ENCODE results near the gene PIGL. TPM values are rescaled to one million over a fixed set of nuclear protein-coding genes. Genes with fewer than 3 reads are reported as not detected.
"Not testable (repeated sequence)": the region's sequence is repeated elsewhere in the genome, so short reads cannot be mapped to it uniquely, and the experiment has no call there.

PIGL gene
- total RNA-seq, 2 experiments from 2014 or later, result 25.2 to 30.6 TPM

- no peak overlapping the region for H3K27ac Mint-ChIP-seq
- H3K36me3 Mint-ChIP-seq (ENCODE audit: low read depth), result no peaks in the 10 kb centered on the region
- no peak overlapping the region for H3K4me3 Mint-ChIP-seq
- ChIA-PET CTCF (interaction anchor here (0.6 to 1.9 kb wide), 5 partner anchors 13 to 52 kb away, joined by 3 to 6 read pairs (median 4); no protein-coding TSS in a partner anchor), POLR2A (no interaction called here)
- no peak for DNase-seq
- peaks cover 5% of the 10 kb centered on the region for H3K4me1 Mint-ChIP-seq
- H3K9me3 Mint-ChIP-seq, result no peaks in the 10 kb centered on the region
- no peaks in the 10 kb centered on the region for H3K27me3 Mint-ChIP-seq
Measured at GRCh38 chr17:16302856-16303255, 85.8 kb downstream of the PIGL start.

- H3K4me3 Mint-ChIP-seq, result no peak overlapping the region
- H3K4me1 Mint-ChIP-seq, result no peaks in the 10 kb centered on the region
- H3K9me3 Mint-ChIP-seq, result no peaks in the 10 kb centered on the region
- H3K27ac Mint-ChIP-seq, result no peak overlapping the region
- H3K27me3 Mint-ChIP-seq, result no peaks in the 10 kb centered on the region
- CTCF ChIA-PET, result interaction anchor here (0.6 to 2.1 kb wide), 7 partner anchors 9 to 217 kb away, joined by 3 to 9 read pairs (median 3); no protein-coding TSS in a partner anchor
- DNase-seq, result peak; percentile 24
- H3K36me3 Mint-ChIP-seq (ENCODE audit: low read depth), result no peaks in the 10 kb centered on the region
- POLR2A ChIA-PET, result interaction anchor here (0.6 kb wide), 1 partner anchor 19 kb away, joined by 3 read pairs; no protein-coding TSS in a partner anchor
Measured at GRCh38 chr17:16304830-16305229, 87.8 kb downstream of the PIGL start.

- no peak for DNase-seq
- Mint-ChIP-seq H3K9me3 (no peaks in the 10 kb centered on the region), H3K27me3 (no peaks in the 10 kb centered on the region), H3K36me3 (ENCODE audit: low read depth) (peaks cover 4% of the 10 kb centered on the region), H3K27ac (no peak overlapping the region), H3K4me3 (no peak overlapping the region), H3K4me1 (peaks cover 4% of the 10 kb centered on the region)
- ChIA-PET POLR2A (no interaction called here), CTCF (interaction anchor here (1.1 kb wide), 2 partner anchors 20 to 58 kb away, joined by 3 read pairs; no protein-coding TSS in a partner anchor)
Measured at GRCh38 chr17:16306211-16306610, 89.2 kb downstream of the PIGL start.

GRCh38 chr17:16312061-16312460 is 95.1 kb downstream of the PIGL start:
- H3K36me3 Mint-ChIP-seq (ENCODE audit: low read depth); POLR2A ChIA-PET; CTCF ChIA-PET: not testable (repeated sequence)

GRCh38 chr17:16313139-16314090 is 96.4 kb downstream of the PIGL start:
- Mint-ChIP-seq H3K27me3 (no peaks in the 10 kb centered on the region), H3K9me3 (no peaks in the 10 kb centered on the region), H3K4me3 (no peak overlapping the region), H3K27ac (no peak overlapping the region), H3K4me1 (peaks cover 13% of the 10 kb centered on the region), H3K36me3 (ENCODE audit: low read depth) (peaks cover 8% of the 10 kb centered on the region)
- no peak for DNase-seq
- CTCF ChIA-PET, result interaction anchor here (1.3 to 2.1 kb wide), 2 partner anchors 13 to 16 kb away, joined by 3 to 7 read pairs; no protein-coding TSS in a partner anchor
- POLR2A ChIA-PET, result no interaction called here

More at GRCh38 chr17:16312061-16312460, 95.1 kb downstream of the PIGL start:
- H3K4me3 Mint-ChIP-seq, H3K27ac Mint-ChIP-seq, H3K27me3 Mint-ChIP-seq, H3K9me3 Mint-ChIP-seq, DNase-seq: not testable (repeated sequence)
- H3K4me1 Mint-ChIP-seq, result peaks cover 13% of the 10 kb centered on the region

- H3K4me1 Mint-ChIP-seq, result peaks cover 13% of the 10 kb centered on the region
- H3K36me3 Mint-ChIP-seq (ENCODE audit: low read depth), result peaks cover 8% of the 10 kb centered on the region
- H3K9me3 Mint-ChIP-seq, result no peaks in the 10 kb centered on the region
- ChIA-PET CTCF (interaction anchor here (1.3 to 2.1 kb wide), 2 partner anchors 12 to 17 kb away, joined by 3 to 7 read pairs; no protein-coding TSS in a partner anchor), POLR2A (no interaction called here)
- H3K27me3 Mint-ChIP-seq, result no peaks in the 10 kb centered on the region
- DNase-seq, result no peak
- H3K27ac Mint-ChIP-seq, result no peak overlapping the region
- H3K4me3 Mint-ChIP-seq, result no peak overlapping the region
Measured at GRCh38 chr17:16314189-16314588, 97.2 kb downstream of the PIGL start.

GRCh38 chr17:16314859-16315258 is 97.8 kb downstream of the PIGL start:
- Mint-ChIP-seq H3K36me3 (ENCODE audit: low read depth) (peaks cover 8% of the 10 kb centered on the region), H3K27ac (no peak overlapping the region), H3K9me3 (no peaks in the 10 kb centered on the region), H3K4me1 (peaks cover 13% of the 10 kb centered on the region), H3K27me3 (no peaks in the 10 kb centered on the region), H3K4me3 (no peak overlapping the region)
- CTCF ChIA-PET, result no interaction called here
- POLR2A ChIA-PET, result no interaction called here
- no peak for DNase-seq

DNA sequence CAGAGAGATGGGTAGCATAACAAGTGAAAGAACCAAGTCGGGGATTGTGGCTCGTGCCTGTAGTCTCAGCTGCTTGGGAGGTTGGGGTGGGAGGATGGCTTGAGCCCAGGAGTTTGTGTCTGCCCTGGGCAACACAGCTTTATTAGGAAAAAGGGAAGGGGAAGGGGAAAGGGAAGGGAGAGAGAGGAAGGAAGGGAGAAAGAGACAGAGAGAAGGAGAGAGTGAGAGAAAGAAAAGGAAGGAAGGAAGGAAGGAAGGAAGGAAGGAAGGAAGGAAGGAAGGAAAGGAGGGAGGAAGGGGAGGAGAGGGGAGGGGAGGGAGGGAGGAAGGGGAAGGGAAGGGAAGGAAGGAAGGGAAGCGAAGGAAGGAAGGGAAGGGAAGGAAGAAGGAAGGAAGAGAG is 103.0 kb downstream of the PIGL start:
- Mint-ChIP-seq H3K9me3 (no peaks in the 10 kb centered on the region), H3K27ac (no peak overlapping the region), H3K4me3 (no peak overlapping the region), H3K4me1 (no peaks in the 10 kb centered on the region), H3K36me3 (ENCODE audit: low read depth) (peaks cover 2% of the 10 kb centered on the region), H3K27me3 (no peaks in the 10 kb centered on the region)
- ChIA-PET CTCF (interaction anchor here (0.9 kb wide), 1 partner anchor 11 kb away, joined by 3 read pairs; no protein-coding TSS in a partner anchor), POLR2A (no interaction called here)
- DNase-seq, result no peak

DNA sequence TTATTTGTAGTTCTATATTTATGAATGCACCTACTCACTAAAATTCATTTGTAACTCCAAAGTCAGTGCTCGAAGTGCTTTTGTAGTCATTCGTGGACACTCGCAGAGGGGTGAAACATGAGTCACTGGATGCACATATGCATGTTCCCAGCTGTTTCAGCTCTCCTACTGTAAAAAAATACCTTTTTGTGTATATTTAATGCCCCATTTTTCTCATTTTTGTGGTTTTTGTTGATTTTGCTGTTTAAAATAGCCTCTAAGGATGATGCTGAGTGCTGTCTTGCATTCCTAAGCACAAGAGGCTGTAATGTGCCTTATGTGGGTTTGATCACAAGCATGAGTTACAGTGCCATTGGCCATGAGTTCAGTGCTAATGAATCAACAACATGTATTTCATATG is 105.6 kb downstream of the PIGL start:
- no peak overlapping the region for H3K4me3 Mint-ChIP-seq
- ChIA-PET POLR2A (no interaction called here), CTCF (no interaction called here)
- H3K27ac Mint-ChIP-seq, result no peak overlapping the region
- H3K36me3 Mint-ChIP-seq (ENCODE audit: low read depth), result peaks cover 1% of the 10 kb centered on the region
- no peaks in the 10 kb centered on the region for H3K27me3 Mint-ChIP-seq
- DNase-seq, result no peak
- H3K9me3 Mint-ChIP-seq, result no peaks in the 10 kb centered on the region
- H3K4me1 Mint-ChIP-seq, result no peaks in the 10 kb centered on the region

GRCh38 chr17:16325964-16326363 is 109.0 kb downstream of the PIGL start:
- Mint-ChIP-seq H3K27ac (no peak overlapping the region), H3K4me3 (no peak overlapping the region), H3K36me3 (ENCODE audit: low read depth) (no peaks in the 10 kb centered on the region), H3K27me3 (no peaks in the 10 kb centered on the region), H3K4me1 (no peaks in the 10 kb centered on the region), H3K9me3 (no peaks in the 10 kb centered on the region)
- CTCF ChIA-PET, result interaction anchor here (1.4 to 2.3 kb wide), 4 partner anchors 10 to 40 kb away, joined by 3 to 7 read pairs (median 4); no protein-coding TSS in a partner anchor
- no peak for DNase-seq
- POLR2A ChIA-PET, result no interaction called here

DNA sequence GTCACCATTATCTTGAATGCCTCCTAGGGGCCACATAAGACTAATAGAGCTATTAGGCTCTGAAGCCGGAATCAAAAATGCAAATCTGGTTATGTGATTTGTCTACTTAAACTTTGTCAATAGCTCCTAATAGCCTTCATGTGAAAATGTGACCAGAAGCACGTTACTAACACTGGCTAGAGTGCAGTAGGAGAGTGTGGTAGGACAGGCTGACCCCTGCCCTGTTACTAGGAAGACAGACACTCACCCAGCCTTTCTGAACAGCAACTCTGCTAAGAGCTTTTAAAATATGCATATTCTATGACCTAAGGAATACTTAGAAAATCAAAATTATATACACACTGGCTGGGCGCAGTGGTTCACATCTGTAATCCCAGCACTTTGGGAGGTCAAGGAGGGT is 110.0 kb downstream of the PIGL start:
- DNase-seq, result no peak
- CTCF ChIA-PET, result interaction anchor here (2.3 kb wide), 1 partner anchor 14 kb away, joined by 7 read pairs; no protein-coding TSS in a partner anchor
- Mint-ChIP-seq H3K27ac (no peak overlapping the region), H3K27me3 (no peaks in the 10 kb centered on the region), H3K4me3 (no peak overlapping the region), H3K4me1 (no peaks in the 10 kb centered on the region), H3K36me3 (ENCODE audit: low read depth) (no peaks in the 10 kb centered on the region), H3K9me3 (no peaks in the 10 kb centered on the region)
- POLR2A ChIA-PET, result interaction anchor here (0.6 kb wide), 1 partner anchor 110 kb away, joined by 3 read pairs; no protein-coding TSS in a partner anchor

GRCh38 chr17:16328997-16329396 is 112.0 kb downstream of the PIGL start:
- H3K27me3 Mint-ChIP-seq, result no peaks in the 10 kb centered on the region
- ChIA-PET CTCF (no interaction called here), POLR2A (no interaction called here)
- no peaks in the 10 kb centered on the region for H3K9me3 Mint-ChIP-seq
- H3K36me3 Mint-ChIP-seq (ENCODE audit: low read depth), result no peaks in the 10 kb centered on the region
- no peaks in the 10 kb centered on the region for H3K4me1 Mint-ChIP-seq
- no peak for DNase-seq
- H3K4me3 Mint-ChIP-seq, result no peak overlapping the region
- H3K27ac Mint-ChIP-seq, result no peak overlapping the region

DNA sequence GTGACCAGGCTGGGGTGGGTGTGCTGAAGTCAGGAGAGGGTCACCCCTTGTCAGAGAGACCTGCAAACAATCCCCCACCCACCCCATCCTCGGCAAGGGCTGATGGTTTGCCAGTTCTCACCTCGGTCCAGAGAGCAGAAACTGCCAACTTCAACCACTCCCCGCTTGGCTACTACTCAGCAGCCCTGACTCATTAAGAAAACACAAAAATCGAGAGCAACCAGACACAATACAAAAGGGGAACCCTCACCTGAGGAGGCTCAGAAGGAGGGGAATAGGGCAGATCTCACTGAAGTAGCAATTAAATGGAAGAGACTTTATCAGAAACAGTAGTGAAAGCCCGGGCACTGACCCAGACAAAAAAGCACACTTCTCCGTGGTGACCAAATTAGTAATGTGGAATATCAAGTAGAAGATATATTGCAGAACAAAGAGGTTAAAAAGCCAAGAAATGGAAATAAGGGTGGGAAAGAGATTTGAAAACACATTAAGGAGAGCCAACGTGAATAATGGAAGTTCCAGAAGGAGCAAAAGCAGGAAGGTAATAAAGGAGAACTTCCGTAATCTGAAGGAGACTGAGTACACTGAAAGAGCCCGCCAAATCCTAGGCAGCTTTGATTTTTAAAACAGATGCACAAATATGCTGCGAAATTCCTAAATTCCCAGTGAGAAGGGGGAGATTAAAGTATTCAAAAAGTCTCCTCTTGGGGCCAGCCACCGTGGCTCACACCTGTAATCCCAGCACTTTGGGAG is 112.7 kb downstream of the PIGL start:
- Mint-ChIP-seq H3K4me3 (no peak overlapping the region), H3K27me3 (no peaks in the 10 kb centered on the region), H3K27ac (no peak overlapping the region), H3K36me3 (ENCODE audit: low read depth) (no peaks in the 10 kb centered on the region), H3K9me3 (no peaks in the 10 kb centered on the region), H3K4me1 (no peaks in the 10 kb centered on the region)
- no peak for DNase-seq
- POLR2A ChIA-PET, result no interaction called here
- CTCF ChIA-PET, result no interaction called here
